SW480 (cell line): ENCODE data around the gene IL16.

Experiments used
- DNase-seq: peaks from one replicate; pipeline ENCODE4 v3.0.0-alpha.2; 2016; ENCODE audit warnings: low spot score

Gene IL16

DNA sequence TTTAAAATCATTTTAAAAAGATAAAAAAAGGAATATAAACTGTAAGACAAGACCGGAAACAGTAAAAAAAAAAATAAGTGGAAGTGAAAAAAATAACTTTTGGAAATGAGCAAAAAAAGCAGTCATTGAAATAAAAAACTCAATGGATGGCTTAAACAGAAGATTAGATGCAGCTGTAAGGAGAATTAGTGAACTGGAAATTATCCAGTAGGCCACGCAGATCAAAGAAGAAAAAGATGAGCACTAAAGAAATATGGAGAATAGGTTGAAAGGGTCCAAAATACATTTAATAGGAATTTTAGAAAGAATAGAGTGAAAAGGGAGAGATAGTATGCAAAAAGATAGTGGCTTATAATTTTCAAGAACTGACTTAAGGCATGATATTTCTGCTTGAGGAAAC is 80.3 kb downstream of the IL16 start:
- no peak for DNase-seq

DNA sequence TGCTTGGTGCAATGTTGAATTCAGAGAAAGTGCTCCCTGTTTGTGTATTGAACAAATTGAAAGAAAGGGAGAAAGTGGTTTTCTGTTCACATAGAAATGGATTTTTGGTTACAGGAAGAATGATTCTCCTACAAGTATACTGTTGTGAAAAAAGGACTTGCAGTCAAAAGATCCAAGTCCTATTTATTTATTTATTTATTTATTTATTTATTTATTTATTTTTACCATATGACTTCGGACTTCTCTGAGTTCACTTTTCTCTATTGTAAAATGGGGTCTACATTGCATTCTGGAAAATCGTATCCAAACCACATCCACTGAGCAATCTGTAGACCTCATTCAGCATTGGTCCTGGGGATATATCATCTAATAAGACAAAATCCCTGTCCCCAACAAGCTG is 81.2 kb downstream of the IL16 start:
- DNase-seq, result no peak

DNA sequence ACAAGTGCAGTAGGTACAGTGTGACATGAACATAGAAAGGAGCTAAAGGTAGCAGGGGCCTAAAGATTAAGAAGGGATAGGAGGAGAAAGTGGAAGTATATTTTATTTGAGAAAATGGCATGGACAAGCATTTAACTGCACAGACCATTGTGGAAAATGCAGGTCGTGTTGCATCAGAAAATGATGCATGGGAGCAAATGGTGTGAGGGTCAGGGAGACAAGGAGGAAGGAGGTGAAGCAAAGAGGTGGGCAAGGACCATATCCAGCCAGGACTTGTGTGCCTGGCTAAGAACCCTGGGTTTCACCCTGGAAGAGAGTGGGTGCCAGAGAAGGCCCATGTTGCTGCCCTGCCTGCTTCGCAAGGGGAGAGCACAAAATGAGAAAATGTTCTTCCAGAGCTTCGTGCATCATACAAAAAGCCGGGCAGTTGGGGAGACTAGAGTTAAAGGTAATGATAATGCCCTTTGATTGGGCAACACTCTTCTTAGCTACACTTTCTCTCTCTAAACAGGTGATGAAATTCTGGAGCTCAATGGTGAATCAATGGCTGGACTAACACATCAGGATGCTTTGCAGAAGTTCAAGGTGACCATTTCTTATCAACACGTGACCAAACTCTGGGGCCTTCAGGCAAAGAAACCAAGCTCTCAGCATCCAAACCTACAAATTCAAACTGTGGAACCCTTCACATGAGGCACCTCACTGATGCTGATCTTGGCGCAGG is 81.8 kb downstream of the IL16 start:
- DNase-seq, result no peak

DNA sequence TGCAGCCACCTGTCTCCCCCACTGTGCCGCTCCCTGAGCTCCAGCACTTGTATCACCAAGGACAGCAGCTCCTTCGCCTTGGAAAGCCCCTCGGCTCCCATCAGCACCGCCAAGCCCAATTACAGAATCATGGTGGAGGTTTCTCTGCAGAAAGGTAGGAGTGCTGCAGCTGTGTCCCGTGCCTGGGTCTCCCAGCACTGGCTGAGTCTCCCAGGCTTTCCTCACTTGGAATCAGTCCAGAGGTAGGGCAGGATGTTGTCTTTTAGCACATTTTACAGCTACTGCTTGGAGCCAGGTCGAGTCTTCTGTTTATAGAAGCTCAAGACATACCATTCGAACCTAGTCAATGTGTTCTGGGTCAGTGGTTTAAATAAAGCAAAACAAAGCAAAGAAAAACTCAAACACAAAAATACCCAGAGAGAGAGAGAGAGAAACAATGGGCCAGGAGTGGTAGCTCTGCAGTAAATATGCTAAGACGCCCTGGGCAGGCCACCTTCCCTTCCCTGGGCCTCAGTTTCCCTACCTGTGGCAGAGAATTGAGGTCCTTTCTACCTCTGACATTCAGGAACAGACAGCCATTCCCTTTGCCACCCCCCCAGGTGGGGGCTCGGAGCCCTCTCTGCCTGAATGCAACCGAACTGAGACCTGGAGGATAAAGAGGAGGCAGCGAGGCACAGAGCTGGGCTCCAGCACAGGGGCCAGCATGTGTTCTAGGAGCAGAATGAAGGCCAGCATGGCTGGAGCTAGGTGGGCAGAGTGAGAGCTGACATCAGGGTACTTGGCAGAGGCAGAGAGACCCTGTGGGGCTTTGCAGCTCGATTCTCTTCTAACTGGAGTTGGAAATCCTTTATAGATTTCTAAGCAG is 83.2 kb downstream of the IL16 start:
- no peak for DNase-seq

DNA sequence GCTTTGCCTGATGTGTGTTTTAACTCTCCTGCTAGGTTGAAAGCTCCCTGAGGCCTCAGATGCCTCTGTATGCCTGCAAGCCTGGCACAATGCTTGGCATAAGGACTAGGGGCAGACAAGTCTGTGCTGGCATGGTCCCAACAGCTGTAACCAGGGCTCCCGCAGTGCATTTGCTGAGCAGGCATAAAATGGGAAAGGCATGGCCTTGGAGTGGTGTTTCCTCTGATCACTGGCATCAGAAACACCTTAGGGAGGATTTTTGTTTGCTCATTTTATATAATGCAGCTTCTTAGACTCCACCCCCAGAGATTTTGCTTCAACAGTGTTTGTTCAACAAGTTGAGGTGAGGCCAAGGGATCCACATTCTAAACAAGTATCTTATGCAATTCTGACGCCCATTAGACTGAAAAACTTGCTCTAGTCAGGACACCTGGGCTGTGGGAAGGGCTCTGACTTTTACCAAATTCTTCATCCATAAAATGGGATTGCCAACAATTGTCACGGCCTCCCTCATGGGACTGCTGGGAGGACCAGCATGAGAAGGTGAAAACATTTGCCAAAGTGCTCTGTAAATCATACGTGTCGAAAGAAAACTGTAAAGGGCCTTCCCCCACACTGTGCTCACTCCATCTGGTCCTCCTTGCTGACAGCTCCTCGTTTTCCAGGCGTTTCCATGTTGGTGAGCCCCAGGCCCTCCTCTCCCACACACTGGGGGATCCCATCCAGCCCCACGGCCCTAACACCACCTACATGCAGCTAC is 84.2 kb downstream of the IL16 start:
- DNase-seq, result no peak

DNA sequence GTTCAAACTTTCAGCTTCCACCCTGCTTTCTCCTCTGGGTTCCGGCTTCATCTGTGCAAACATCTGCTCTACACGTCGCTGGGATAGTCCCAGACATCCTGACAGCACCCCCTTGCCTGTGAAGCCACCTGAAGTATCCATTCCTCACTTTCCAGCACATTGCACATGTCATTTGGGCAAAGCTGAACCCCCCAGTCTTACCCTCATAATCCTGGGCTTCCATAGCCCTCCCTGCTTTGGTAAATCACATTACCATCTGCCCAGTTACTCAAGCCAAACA is 84.7 kb downstream of the IL16 start:
- no peak for DNase-seq

DNA sequence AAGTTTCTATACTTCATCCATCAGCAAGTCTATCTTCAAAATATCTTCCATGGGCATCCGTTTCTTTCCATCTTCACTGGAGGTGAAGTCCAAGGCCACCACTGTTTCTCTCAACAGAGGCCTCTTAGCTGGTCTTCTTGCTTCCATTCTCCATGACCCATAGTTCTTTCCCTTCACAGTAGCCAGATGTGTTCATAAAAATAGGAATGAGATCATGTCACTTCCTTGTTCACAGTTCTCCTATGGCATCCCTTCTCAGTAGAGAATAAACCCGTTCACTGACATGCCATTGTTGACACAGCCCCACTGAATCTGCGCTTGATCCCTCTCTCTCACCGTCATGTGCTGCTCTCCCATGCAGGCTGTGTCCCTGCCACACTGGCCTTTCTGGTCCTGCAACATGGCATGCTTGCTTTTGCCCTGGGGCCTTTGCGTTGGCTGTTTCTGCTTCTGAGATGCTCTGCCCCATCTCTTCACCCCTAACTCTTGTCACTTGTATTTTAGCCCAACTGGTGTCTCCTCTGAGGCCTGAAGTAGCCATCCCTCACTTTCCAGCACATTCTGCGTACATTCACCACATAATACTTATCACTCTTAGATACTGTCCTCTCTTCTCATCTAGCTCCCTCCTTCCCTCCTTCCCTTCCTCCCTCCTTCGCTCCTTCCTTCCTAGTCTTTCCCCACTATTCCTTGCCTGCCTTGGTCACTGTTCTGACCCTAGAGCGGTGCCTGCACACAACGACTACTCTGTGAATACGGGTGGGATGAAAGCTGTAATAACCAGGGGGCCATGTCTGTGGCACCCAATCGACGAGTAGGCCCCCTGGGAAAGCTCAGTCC is 85.3 kb downstream of the IL16 start:
- no peak for DNase-seq

DNA sequence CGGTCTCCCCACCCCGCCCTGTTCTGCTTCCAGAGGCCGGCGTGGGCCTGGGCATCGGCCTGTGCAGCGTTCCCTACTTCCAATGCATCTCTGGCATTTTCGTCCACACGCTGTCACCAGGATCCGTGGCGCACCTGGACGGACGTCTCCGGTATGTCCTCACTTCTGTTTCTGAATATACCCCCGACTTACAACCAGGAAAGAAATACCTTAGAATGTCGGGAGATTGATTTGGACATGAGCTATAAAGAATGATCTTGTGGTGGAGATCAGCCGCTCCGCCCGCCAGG is 85.9 kb downstream of the IL16 start:
- no peak for DNase-seq

DNA sequence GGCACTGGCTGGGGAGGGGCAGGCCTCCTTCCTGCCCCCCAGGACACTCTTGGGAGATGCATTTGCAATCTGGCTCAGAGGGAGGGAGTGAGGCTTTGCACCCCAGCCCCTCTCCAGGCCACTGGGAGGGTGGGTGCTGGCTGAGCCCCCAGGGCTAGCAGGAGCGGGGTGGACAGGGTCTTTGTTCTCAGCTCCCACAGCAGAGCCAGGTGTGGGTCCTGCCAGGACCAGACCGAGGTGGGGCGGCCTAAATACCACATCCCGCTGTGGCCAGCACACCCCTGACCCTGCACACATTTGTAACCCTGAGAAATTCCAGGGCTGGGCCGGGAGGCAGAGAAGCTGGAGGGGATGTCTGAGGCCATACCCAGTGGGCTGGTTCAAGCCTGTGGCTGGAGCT is 86.2 kb downstream of the IL16 start:
- no peak for DNase-seq

DNA sequence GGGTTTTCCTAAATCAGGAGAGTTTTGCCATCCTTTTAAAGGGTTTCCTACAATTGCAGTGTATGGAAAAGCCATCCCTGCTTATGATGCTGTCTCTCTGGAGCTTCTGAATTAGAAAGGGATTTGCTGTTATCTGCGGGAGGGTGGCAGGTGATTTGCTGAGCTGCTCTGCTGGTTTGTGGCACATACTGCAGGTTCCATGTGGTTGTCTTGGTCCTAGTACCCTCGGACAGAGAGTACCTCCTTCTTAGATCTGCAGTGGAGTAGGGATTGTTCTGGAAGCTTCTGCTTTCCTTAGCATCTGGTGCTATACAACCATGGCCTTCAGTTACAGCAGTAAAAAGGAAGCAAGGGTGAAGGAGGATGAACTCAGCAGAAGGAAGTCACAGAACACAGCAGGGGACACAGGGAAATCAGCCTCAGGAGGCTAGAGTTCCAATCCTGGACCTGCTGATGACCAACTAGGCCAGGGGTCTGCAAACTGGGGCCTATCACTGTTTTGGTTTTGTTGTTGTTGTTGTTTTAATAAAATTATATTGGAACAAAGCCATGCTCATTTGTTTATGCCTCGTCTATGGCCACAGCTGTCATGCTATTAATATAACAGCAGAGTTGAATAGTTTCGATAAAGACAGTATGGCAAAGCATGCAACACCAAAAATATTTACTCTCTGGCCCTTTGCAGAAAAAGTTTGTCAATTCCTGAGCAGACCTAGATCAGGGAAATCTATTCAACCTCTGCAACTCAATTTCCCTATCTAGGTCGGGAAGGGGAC is 87.8 kb downstream of the IL16 start:
- no peak for DNase-seq

DNA sequence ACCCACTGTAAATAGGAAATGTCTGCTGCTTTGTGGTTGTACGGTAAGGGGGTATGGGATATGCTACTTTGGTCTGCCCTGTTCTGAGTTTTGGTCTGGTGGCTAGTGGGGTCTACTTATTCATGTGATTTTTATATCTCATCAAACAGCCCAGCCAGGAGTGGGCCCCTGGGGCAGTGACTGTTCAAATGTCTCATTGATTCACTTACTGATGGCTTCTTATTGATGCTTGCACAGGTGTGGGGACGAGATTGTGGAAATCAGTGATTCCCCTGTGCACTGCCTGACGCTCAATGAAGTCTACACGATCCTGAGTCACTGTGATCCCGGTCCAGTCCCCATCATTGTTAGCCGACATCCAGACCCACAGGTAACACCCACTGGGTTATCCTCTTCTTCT is 88.8 kb downstream of the IL16 start:
- no peak for DNase-seq

DNA sequence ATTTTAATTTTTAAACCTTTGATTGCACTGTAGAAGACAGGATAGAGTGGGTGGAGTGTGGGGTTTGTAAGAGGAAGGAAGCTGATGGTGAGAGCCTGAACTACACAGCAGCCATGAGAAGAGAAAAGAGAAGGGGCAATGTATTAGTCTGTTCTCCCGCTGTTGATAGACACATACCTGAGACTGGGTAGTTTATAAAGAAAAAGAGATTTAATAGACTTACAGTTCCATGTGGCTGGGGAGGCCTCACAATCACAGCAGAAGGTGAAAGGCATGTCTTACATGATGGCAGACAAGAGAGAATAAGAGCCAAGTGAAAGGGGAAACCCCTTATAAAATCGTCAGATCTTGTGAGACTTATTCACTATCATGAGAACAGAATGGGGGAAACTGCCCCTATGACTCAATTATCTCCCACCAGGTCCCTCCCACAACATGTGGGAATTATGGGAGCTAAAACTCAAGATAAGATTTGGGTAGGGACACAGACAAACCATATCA is 90.0 kb downstream of the IL16 start:
- DNase-seq, result no peak

DNA sequence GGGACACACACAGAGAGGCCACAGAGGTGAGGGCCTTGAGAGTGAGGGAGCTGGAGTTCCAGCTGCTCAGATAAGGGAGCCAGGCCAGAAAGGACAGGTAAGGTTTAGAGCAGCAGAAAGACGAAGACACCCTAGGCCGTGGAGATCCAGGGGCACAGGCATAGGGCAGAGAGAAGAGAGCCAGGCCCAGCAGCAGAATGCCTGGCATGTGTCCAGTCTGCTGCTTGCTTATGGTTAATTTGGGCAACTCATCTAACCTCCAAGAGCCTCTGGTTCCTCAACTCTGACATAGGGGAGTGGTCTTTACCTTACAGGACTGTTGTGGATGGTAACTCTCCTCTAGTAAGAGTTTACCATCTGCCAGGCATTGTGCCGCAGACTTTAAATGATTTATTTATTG is 91.4 kb downstream of the IL16 start:
- no peak for DNase-seq

DNA sequence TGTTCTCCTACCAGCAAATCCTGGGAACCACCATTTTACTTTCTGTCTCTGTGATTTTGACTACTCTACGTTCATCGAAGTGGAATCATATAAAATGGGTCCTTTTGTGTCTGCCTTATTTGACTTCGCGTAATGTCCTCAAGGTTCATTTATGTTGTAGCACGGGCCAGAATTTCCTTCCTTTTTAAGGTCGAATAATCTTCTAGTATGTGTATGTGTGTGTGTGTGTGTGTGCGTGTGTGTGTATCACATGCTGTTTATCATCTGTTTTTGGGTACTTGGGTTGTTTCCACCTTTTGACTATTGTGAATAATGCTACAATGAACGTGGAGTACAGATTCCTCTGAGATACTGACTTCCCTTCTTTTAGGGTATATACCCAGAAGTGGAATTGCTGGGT is 91.9 kb downstream of the IL16 start:
- no peak for DNase-seq

DNA sequence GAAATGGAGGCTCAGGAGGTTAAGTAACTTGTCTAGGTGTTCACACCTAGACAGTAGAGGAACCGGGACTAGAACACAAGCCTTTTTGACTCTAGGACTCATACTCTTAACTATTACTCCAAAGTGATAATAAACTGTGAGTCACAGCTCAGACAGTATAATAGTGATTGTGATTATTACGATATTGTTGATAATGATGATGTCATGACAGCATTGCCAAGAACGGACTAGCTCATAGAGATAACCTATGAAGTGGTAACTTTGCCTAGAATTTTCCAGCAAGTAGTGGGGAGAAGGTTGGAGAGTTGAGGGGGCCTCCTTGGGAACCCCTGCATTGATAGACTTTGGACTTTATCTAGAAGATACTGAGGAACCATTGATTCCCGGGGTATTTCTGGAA is 93.2 kb downstream of the IL16 start:
- no peak for DNase-seq

DNA sequence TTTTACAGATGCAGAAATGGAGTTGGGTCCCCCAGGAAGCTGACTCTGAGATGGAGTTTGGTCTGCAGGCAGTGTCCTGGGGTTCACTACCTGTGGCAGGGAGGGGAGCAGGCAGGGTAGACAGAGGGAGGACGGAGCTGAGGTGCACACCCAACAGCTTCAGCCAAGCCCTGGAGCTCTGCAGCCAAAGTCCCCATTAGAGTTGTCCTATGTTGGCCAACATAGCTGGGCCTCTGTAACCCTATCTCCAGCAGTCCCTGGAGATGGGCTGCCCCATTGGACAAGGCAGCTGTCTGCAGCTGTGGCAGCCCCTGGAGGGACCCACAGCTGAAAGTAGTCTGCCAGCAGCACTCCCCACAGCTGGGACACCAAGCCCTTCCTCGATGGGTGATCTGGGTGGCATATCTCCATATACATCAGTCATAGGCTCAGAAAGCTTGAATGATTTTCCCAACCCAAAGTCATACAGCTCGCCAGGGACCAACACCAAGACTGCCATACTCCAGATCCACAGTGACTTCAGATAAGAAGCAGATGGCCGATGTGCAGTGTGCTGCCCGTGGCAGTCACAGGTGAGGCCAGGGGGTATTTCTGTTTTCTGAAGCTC is 95.3 kb downstream of the IL16 start:
- DNase-seq, result no peak

DNA sequence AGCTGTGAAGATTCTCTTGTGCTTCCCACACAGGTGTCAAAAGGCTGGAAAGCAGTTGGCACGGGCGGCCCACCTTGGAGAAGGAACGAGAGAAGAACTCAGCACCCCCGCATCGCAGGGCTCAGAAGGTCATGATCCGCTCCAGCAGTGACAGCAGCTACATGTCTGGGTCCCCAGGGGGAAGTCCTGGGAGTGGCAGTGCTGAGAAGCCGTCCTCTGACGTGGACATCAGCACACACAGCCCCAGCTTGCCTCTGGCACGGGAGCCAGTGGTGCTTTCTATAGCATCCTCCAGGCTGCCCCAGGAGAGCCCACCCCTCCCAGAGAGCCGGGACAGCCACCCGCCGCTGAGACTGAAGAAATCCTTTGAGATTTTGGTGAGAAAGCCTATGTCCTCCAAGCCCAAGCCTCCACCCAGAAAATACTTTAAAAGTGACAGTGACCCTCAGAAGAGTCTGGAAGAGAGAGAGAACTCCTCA is 95.9 kb downstream of the IL16 start:
- DNase-seq, result no peak

DNA sequence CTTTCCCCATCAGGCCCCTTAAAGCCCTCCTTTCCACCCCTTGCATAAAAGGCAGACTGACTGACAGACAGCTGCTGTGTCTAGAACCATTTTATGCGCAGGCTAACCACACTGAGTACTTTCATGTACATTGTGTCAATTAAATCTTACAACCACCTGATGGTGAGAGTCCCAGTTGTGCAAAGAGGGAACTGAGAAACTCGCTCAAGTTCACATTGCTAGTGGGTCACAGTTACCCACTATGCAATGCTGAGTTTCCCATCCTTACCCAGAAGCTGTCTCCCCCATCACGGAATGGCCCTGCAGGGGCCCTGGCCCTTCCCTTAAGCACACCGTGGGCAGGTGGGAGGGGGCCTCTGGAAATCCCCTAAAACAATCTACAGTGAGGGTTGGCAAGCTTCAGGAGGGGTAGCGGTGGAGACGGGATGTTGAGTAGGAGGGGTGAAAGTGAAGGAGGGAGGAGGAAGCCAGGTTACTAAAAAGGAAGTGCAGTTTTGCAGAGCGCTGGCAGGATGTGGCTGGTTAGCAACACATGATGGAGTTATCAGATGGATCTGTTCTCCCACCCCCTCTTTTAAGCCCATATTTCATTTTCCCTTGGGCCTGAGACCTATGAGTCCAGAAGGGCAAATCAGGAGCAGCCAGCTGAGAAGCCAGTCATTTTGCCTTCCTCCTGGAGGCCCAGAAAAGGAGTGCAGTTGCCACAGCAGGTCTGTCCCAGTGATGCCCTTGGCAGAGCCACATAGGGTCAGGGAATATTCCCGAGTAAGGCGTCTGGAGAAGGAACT is 97.2 kb downstream of the IL16 start:
- no peak for DNase-seq

DNA sequence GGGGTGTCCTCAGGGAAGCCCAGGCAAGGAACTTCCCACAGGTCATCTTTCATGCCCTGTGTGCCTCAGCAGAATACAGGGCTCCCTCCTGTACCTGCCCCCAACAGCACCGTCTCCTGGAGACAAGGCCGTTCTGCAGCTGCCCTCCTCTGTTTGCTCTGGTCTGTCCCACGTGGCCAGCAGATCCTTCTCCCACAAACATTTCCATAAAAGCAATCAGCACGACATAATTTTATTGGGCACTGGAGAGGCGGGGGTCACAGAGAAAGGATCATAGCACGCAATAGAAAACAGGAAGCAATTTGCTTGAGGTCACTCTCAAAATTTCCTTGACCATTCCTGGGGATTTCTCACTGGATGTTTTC is 97.8 kb downstream of the IL16 start:
- no peak for DNase-seq

DNA sequence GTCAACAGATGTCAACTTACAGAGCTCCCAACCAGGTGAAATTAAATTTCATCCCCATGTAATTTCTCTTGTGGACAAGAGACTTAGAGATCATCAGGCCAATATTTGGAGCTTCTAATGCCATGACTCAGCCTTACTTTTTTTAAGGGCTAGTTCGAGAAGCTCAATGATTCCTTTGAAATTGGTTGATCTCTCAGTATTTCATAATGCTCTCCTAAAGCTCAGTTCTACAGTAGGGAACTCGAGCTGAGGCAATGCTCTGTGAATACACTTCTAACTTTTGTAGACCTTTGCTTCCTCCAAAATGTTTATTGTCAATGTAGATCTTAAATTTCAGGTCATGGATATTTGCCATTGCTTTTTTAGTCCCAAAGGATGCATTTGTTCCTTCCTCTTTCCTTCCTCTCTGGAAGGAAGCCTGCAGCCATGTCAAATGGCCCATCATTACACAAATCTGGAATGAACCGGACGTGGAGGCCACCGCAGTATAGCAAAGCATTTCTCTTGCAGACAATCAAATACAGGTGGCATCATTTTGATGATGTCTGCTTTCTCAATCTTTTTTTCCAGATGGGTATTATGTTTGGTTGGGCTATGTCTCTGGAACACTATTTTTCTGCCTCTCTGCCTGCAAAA is 98.9 kb downstream of the IL16 start:
- no peak for DNase-seq
